ENCODE data around the gene ASB13.

GRCh38 chr10:5589661-5590511 lies 76.5 kb downstream of the ASB13 start:
- TF ChIP-seq CTCF (IDR thresholded peaks at IDR 0.05 in 2 of 3, conservative IDR thresholded peaks at IDR 0.05 in 1 of 3; ENCODE audit: borderline replicate concordance in 1 of 3, insufficient read depth in 1 of 3, low read depth in 2 of 3, low read length in 2 of 3) (peak in 1 of 3 experiments; percentile 13; a peak in 2 of 6 replicates), ELF1 (IDR thresholded peaks at IDR 0.05; ENCODE audit: borderline replicate concordance, low read depth) (no peak), TCF7L2 (IDR thresholded peaks at IDR 0.05; ENCODE audit: borderline replicate concordance, extremely low read depth, insufficient read depth, insufficient read length) (no peak)

Measured in HCT116 (cell line).